ENCODE measurements around the gene KRT84.
"Not testable (repeated sequence)": the region's sequence is repeated elsewhere in the genome, so short reads cannot be mapped to it uniquely, and the experiment has no call there.

KRT84 gene

GRCh38 chr12:52359621-52360061 lies 25.8 kb downstream of the KRT84 start:
- no peak for DNase-seq

- DNase-seq: peak; percentile 27
These were observed 26.7 kb downstream of the KRT84 start for GRCh38 chr12:52358575-52359350.

- no peak for DNase-seq
These were observed 28.5 kb downstream of the KRT84 start for GRCh38 chr12:52356762-52357580.

- no peak for DNase-seq
These were observed 29.3 kb downstream of the KRT84 start for GRCh38 chr12:52356031-52356761.

GRCh38 chr12:52355176-52355575 lies 30.3 kb downstream of the KRT84 start:
- DNase-seq: no peak

GRCh38 chr12:52354200-52354599 lies 31.3 kb downstream of the KRT84 start:
- DNase-seq: no peak

- no peak for DNase-seq
These were observed 31.7 kb downstream of the KRT84 start for GRCh38 chr12:52353766-52354165.

GRCh38 chr12:52352951-52353350 lies 32.5 kb downstream of the KRT84 start:
- no peak for DNase-seq

GRCh38 chr12:52351196-52352059 lies 34.0 kb downstream of the KRT84 start:
- DNase-seq: peak; percentile 63

- no peak for DNase-seq
These were observed 34.7 kb downstream of the KRT84 start for GRCh38 chr12:52350786-52351185.

- no peak for DNase-seq
These were observed 35.3 kb downstream of the KRT84 start for GRCh38 chr12:52350021-52350620.

- DNase-seq: no peak
These were observed 36.3 kb downstream of the KRT84 start for GRCh38 chr12:52349196-52349595.

- no peak for DNase-seq
These were observed 37.6 kb downstream of the KRT84 start for GRCh38 chr12:52347551-52348510.

GRCh38 chr12:52347016-52347415 lies 38.4 kb downstream of the KRT84 start:
- no peak for DNase-seq

GRCh38 chr12:52346593-52346992 lies 38.9 kb downstream of the KRT84 start:
- no peak for DNase-seq

- not testable (repeated sequence) for DNase-seq
These were observed 40.4 kb downstream of the KRT84 start for GRCh38 chr12:52345041-52345440.

- DNase-seq: no peak
These were observed 41.3 kb downstream of the KRT84 start for GRCh38 chr12:52344111-52344510.

GRCh38 chr12:52343550-52343949 lies 41.9 kb downstream of the KRT84 start:
- DNase-seq: no peak

GRCh38 chr12:52342781-52343490 lies 42.5 kb downstream of the KRT84 start:
- no peak for DNase-seq

GRCh38 chr12:52341066-52341580 lies 44.3 kb downstream of the KRT84 start:
- DNase-seq: no peak

Data from activated T-cell treated with anti-CD3 and anti-CD28 coated beads, Interleukin-2, amount 50 U/mL, for 1 hour (primary cell).